Choroid plexus epithelial cell (primary cell): ENCODE measurements around the gene RBMS3.

ENCODE experiments used
- DNase-seq: peaks from one replicate; pipeline ENCODE4 v3.0.0-alpha.2; 2010; ENCODE audit warnings: low read depth
- H3K4me3 ChIP-seq: 2 replicates; pipeline ENCODE4 v1.5.1; 2011; ENCODE audit warnings: low read depth, mild to moderate bottlenecking, control low read depth, low read length, moderate library complexity
- CTCF ChIP-seq: conservative IDR thresholded peaks from 2 replicates; pipeline ENCODE4 v1.5.1; 2011; ENCODE audit warnings: low read depth, mild to moderate bottlenecking, control low read depth, inconsistent platforms, low read length, moderate library complexity

RBMS3 gene

GRCh38 chr3:29282427-29283230, 1.8 kb downstream of the RBMS3 start:
- peak; percentile 85 for DNase-seq
- TF ChIP-seq CTCF = no peak
- H3K4me3 ChIP-seq = peak overlapping the region; percentile 76

GRCh38 chr3:29283231-29284119, 2.6 kb downstream of the RBMS3 start:
- peak; percentile 7 for TF ChIP-seq CTCF
- DNase-seq = peak; percentile 44
- peak overlapping the region; percentile 76 for H3K4me3 ChIP-seq

GRCh38 chr3:29284497-29284896, 3.6 kb downstream of the RBMS3 start:
- peak overlapping the region; percentile 76 for H3K4me3 ChIP-seq
- no peak for TF ChIP-seq CTCF

GRCh38 chr3:29285471-29286071, 4.7 kb downstream of the RBMS3 start:
- DNase-seq = peak; percentile 74
- no peak for TF ChIP-seq CTCF
- peak overlapping the region; percentile 41 for H3K4me3 ChIP-seq

More at GRCh38 chr3:29284497-29284896, 3.6 kb downstream of the RBMS3 start:
- no peak for DNase-seq

GRCh38 chr3:29286478-29287240, 5.8 kb downstream of the RBMS3 start:
- TF ChIP-seq CTCF = no peak
- DNase-seq = peak; percentile 72
- peak overlapping the region; percentile 41 for H3K4me3 ChIP-seq

GRCh38 chr3:29290596-29290995, 9.7 kb downstream of the RBMS3 start:
- H3K4me3 ChIP-seq = no peak overlapping the region
- DNase-seq = no peak
- TF ChIP-seq CTCF = no peak
